Breast epithelium (tissue), 3 donors: ENCODE data around the gene ALDOB.

Source experiments
- POLR2AphosphoS5 ChIP-seq, 3 donors: sonication (generic); formaldehyde crosslinking; IDR thresholded peaks; one replicate each; pipeline ENCODE4 v1.6.1; 2017; ENCODE audit warnings: antibody characterized with exemption in 3 of 3
- TF ChIP-seq, protein P1 (sequence below), 3 donors: fragments of 450-650 bp; IDR thresholded peaks; one replicate each; pipeline ENCODE4 v1.5.1; 2016 to 2017; ENCODE audit warnings: antibody characterized with exemption in 3 of 3, mild to moderate bottlenecking in 3 of 3, moderate library complexity in 3 of 3

- TF ChIP-seq POLR2AphosphoS5 (IDR thresholded peaks at IDR 0.05), result no peak
- TF ChIP-seq, protein P1, sequence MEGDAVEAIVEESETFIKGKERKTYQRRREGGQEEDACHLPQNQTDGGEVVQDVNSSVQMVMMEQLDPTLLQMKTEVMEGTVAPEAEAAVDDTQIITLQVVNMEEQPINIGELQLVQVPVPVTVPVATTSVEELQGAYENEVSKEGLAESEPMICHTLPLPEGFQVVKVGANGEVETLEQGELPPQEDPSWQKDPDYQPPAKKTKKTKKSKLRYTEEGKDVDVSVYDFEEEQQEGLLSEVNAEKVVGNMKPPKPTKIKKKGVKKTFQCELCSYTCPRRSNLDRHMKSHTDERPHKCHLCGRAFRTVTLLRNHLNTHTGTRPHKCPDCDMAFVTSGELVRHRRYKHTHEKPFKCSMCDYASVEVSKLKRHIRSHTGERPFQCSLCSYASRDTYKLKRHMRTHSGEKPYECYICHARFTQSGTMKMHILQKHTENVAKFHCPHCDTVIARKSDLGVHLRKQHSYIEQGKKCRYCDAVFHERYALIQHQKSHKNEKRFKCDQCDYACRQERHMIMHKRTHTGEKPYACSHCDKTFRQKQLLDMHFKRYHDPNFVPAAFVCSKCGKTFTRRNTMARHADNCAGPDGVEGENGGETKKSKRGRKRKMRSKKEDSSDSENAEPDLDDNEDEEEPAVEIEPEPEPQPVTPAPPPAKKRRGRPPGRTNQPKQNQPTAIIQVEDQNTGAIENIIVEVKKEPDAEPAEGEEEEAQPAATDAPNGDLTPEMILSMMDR (IDR thresholded peaks at IDR 0.05), result no peak
Measured at GRCh38 chr9:101375546-101375945, 60.0 kb downstream of the ALDOB start.
